Mucosa of descending colon (tissue), 3 donors: ENCODE data around the gene ADAM19. TPM values are rescaled to one million over a fixed set of nuclear protein-coding genes. Genes with fewer than 3 reads are reported as not detected.
"Not testable (repeated sequence)": the region's sequence is repeated elsewhere in the genome, so short reads cannot be mapped to it uniquely, and the experiment has no call there.

Experiments
- ATAC-seq: fragments of 200-7000 bp; cut with Tn5 transposase; one replicate; pipeline ENCODE4 v1.9.1; 2020; ENCODE audit warnings: mild to moderate bottlenecking, moderate library complexity
- DNase-seq, 3 donors: peaks; one replicate each; pipeline ENCODE4 v3.0.0-alpha.2; 2020
- H3K36me3 ChIP-seq: fragments of 200-600 bp; one replicate; pipeline ENCODE4 v1.8.0; 2021; ENCODE audit warnings: low read depth, mild to moderate bottlenecking
- H3K4me1 ChIP-seq: fragments of 200-600 bp; one replicate; pipeline ENCODE4 v1.8.0; 2021; ENCODE audit warnings: low read depth, mild to moderate bottlenecking
- H3K4me3 ChIP-seq: fragments of 200-600 bp; one replicate; pipeline ENCODE4 v1.8.0; 2021; ENCODE audit warnings: mild to moderate bottlenecking
- H3K9me3 ChIP-seq: fragments of 200-600 bp; one replicate; pipeline ENCODE4 v1.8.0; 2021; ENCODE audit warnings: mild to moderate bottlenecking
- CTCF ChIP-seq: fragments of 200-600 bp; IDR thresholded peaks from one replicate; pipeline ENCODE4 v1.8.0; 2022; ENCODE audit warnings: antibody characterized with exemption, mild to moderate bottlenecking
- intact Hi-C, 2 donors: fragments of 100-400 bp; cut with DNase I in 1 of 2; cut with micrococcal nuclease in 1 of 2; formaldehyde crosslinking; loops; one replicate each; pipeline versions ENCODE4 v1.11.0 to v1.11.1; 2022; cut with DNase I, micrococcal nuclease
- total RNA-seq, 3 donors: library from RNA; stranded (reverse); fragmentation: NEBNext Ultra II Directional in 2 of 3; extraction: Animal tissue kit (Norgen Biotek cat#: 25700) in 2 of 3; gene quantifications; one replicate each; pipeline versions ENCODE4 v1.2.1 to v1.2.4, GENCODE V29; 2021 to 2023
- donor health status: DM: no; HTN: no; CAD: no; lungs with moderate emphysema.
- donor health status: DM: no; HTN: no; CAD: no.
- donor health status: DM: no; HTN: yes; CAD: no.

ADAM19 gene
- total RNA-seq, 3 donors from 2014 or later: 6.4 to 32.6 (median 8.9) TPM

- Histone ChIP-seq H3K4me3 (no peak overlapping the region), H3K4me1 (peaks cover 3% of the 10 kb centered on the region), H3K36me3 (no peaks in the 10 kb centered on the region), H3K9me3 (no peaks in the 10 kb centered on the region)
- no peak for TF ChIP-seq CTCF
- no peak for ATAC-seq
- intact Hi-C loops: loop anchor here in 1 of 2 donors (10.0 kb wide), 1 partner anchor 229 kb away; no protein-coding TSS in a partner anchor
- no peak for DNase-seq
Observed at GRCh38 chr5:157485340-157485739, 90.2 kb downstream of the ADAM19 start.

- intact Hi-C loops: loop anchor here in 1 of 2 donors (10.0 kb wide), 1 partner anchor 230 kb away; no protein-coding TSS in a partner anchor
- Histone ChIP-seq H3K36me3 (no peaks in the 10 kb centered on the region), H3K4me1 (peaks cover 3% of the 10 kb centered on the region), H3K4me3 (no peak overlapping the region), H3K9me3 (no peaks in the 10 kb centered on the region)
- ATAC-seq (peak; percentile 2), DNase-seq (no peak)
- TF ChIP-seq CTCF: no peak
Observed at GRCh38 chr5:157484768-157485167, 90.8 kb downstream of the ADAM19 start.

- DNase-seq, H3K4me1 ChIP-seq, H3K36me3 ChIP-seq, H3K9me3 ChIP-seq, H3K4me3 ChIP-seq, ATAC-seq: not testable (repeated sequence)
- intact Hi-C loops: loop anchor here in 1 of 2 donors (10.0 kb wide), 1 partner anchor 232 kb away; no protein-coding TSS in a partner anchor
Observed at GRCh38 chr5:157482702-157483101, 92.9 kb downstream of the ADAM19 start.

- no peak for TF ChIP-seq CTCF
- Histone ChIP-seq H3K4me3 (no peak overlapping the region), H3K4me1 (peaks cover 11% of the 10 kb centered on the region), H3K36me3 (no peaks in the 10 kb centered on the region), H3K9me3 (no peaks in the 10 kb centered on the region)
- intact Hi-C loops: loop anchor here in 1 of 2 donors (10.0 kb wide), 1 partner anchor 233 kb away; no protein-coding TSS in a partner anchor
- DNase-seq (no peak), ATAC-seq (no peak)
Observed at GRCh38 chr5:157481666-157482065, 93.9 kb downstream of the ADAM19 start.

- Histone ChIP-seq H3K36me3 (no peaks in the 10 kb centered on the region), H3K9me3 (no peaks in the 10 kb centered on the region), H3K4me1 (peaks cover 11% of the 10 kb centered on the region), H3K4me3 (no peak overlapping the region)
- no peak for TF ChIP-seq CTCF
- peak; percentile 48 for ATAC-seq
- DNase-seq: no peak
- intact Hi-C loops: loop anchor here in 1 of 2 donors (10.0 kb wide), 1 partner anchor 234 kb away; no protein-coding TSS in a partner anchor
Observed at GRCh38 chr5:157481265-157481664, 94.3 kb downstream of the ADAM19 start.

- Histone ChIP-seq H3K4me1 (peaks cover 11% of the 10 kb centered on the region), H3K4me3 (no peak overlapping the region), H3K36me3 (no peaks in the 10 kb centered on the region), H3K9me3 (no peaks in the 10 kb centered on the region)
- TF ChIP-seq CTCF: no peak
- DNase-seq (no peak), ATAC-seq (no peak)
- intact Hi-C loops: loop anchor here in 1 of 2 donors (10.0 kb wide), 1 partner anchor 235 kb away; no protein-coding TSS in a partner anchor
Observed at GRCh38 chr5:157479612-157480510, 95.7 kb downstream of the ADAM19 start.
